ENCODE measurements around the gene BANK1. TPM values are rescaled to one million over a fixed set of nuclear protein-coding genes. Genes with fewer than 3 reads are reported as not detected.

The BANK1 gene
- polyA plus RNA-seq, 6 donors from 2014 or later: 473 to 679 (median 597) TPM

DNA sequence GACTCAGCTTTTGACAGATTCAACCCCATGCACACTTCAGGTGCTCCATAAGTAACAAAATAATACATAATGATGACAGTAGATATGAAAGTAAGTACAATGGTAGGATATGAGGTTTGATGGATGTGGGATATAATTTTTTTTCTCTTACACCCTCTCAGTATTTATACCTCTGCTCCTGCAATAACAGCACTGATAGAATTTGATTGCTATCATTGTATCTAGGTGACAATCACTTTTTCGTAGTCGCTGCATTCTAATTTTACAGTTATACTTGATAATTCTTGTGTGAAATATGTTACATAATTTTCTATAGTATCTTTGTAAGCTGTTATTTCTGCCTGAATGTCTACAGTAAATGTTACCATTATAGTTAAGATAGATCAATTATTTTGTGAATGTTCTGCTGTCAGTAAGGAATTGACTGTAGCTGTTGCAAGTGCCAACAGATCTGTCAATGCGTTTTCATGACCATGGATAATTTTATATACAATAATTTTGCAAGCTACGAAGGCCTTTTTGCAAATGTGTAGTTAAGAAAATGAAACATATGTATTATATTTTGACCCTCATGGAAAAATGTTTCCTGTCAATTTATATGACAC lies 128.9 kb downstream of the BANK1 start:
- Mint-ChIP-seq H3K36me3 (peaks cover 21 to 35% of the 10 kb centered on the region in 2 donors), H3K4me1 (peaks cover 17 to 23% (median 18%) of the 10 kb centered on the region in 3 donors), H3K27me3 (no peaks in the 10 kb centered on the region), H3K4me3 (no peak overlapping the region), H3K9me3 (peaks cover 0 to under 1% (median 0%) of the 10 kb centered on the region in 7 donors), H3K27ac (peak overlapping the region in 3 of 6 donors; percentile 13 to 74 (median 35))
- ATAC-seq (ENCODE audit: low read depth in 2 of 2) (no peak), DNase-seq (no peak)

DNA sequence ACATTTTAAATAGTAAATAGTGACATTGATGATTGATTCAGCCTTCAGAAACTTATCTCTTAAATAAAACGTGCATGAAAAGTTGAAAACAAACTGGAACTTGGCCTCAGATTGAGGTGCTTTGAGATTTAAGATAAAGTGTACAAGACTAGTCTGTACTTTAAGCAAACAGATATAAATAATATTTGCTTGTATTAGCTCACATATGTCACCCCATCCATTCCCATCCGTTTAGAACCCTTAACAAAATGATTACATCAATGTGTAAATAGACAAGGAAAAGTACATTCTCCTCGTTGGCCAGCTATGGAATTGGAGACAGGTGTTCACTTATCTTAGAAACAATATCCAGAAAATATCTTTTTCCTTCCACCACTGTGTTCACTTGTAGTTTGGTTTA lies 130.8 kb downstream of the BANK1 start:
- ATAC-seq (ENCODE audit: low read depth in 2 of 2) (no peak), DNase-seq (no peak)
- peaks cover 23 to 44% of the 10 kb centered on the region in 2 donors for H3K36me3 Mint-ChIP-seq
- no peaks in the 10 kb centered on the region for H3K27me3 Mint-ChIP-seq
- H3K4me3 Mint-ChIP-seq: no peak overlapping the region
- peak overlapping the region in 2 of 6 donors; percentile 22 to 27 for H3K27ac Mint-ChIP-seq
- peaks cover 0 to 4% (median 0%) of the 10 kb centered on the region in 7 donors for H3K9me3 Mint-ChIP-seq
- peaks cover 17 to 28% (median 18%) of the 10 kb centered on the region in 3 donors for H3K4me1 Mint-ChIP-seq

DNA sequence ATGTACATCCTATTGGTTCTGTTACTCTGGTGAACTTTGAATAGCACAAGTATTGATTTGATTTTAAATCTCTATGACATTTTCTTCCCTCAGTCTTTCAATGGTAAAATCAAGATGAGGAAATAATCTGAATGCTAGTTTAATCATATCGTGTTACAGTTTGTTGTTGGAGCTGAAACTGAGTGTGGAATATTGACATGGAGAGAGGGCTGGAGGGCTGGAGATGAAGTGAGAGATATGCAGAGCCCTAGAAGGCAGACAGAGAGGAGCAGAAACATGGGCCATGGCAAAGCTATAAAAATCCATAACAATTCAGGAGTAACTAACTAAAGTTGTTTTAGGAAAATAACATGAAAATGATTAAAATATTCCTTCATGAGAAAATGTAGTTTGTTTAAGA lies 141.1 kb downstream of the BANK1 start:
- H3K9me3 Mint-ChIP-seq: peaks cover 3 to 10% (median 7%) of the 10 kb centered on the region in 7 donors
- peaks cover 41 to 50% (median 41%) of the 10 kb centered on the region in 3 donors for H3K4me1 Mint-ChIP-seq
- H3K4me3 Mint-ChIP-seq: peak overlapping the region in 1 of 8 donors; percentile 38
- ATAC-seq (ENCODE audit: low read depth in 2 of 2) (no peak), DNase-seq (no peak)
- H3K36me3 Mint-ChIP-seq: peaks cover 44 to 59% of the 10 kb centered on the region in 2 donors
- H3K27me3 Mint-ChIP-seq: no peaks in the 10 kb centered on the region
- peak overlapping the region; percentile 3 to 90 (median 80) for H3K27ac Mint-ChIP-seq

DNA sequence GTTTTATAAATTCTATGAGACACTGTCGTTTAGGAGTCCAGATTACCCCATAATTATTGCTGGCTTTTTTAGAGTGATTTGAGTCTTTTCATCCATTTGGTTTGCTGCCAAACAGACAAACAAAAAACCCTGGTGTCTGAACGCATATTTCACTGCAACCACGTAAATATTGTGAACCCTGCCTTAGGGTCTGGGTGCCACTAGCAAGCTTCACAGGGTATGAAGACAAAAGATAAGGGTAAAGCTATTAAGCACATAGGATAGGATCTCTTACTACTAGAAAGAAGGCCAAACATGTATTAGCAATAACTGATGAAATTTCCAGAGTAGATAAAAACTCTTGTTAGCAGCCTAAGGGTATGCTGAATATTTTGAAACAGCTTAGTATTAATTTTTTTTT lies 143.3 kb downstream of the BANK1 start:
- peaks cover 32 to 39% (median 34%) of the 10 kb centered on the region in 3 donors for H3K4me1 Mint-ChIP-seq
- H3K36me3 Mint-ChIP-seq: peaks cover 40 to 62% of the 10 kb centered on the region in 2 donors
- DNase-seq (no peak), ATAC-seq (ENCODE audit: low read depth in 2 of 2) (no peak)
- peaks cover 0 to 13% (median 11%) of the 10 kb centered on the region in 7 donors for H3K9me3 Mint-ChIP-seq
- H3K27me3 Mint-ChIP-seq: no peaks in the 10 kb centered on the region
- H3K27ac Mint-ChIP-seq: peak overlapping the region in 3 of 6 donors; percentile 5 to 61 (median 17)
- no peak overlapping the region for H3K4me3 Mint-ChIP-seq

DNA sequence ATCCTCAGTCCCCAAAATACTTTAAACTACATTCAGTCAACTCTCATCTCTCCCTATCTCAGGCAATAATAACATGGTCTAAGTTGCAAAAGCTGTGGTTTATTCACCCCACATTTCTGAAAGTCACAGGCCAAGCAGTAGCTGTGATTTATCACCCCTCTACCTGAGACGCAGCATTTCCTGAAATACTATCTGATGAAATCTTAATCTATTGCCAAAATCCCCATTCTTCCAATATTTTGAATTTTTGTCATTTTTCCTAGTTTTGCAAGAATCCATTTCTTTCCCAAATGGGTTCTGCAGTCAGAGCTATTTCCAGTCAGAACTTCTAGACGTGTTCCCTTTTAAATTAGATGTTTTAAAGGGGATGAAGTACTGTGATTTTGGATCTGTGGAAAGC lies 148.3 kb downstream of the BANK1 start:
- Mint-ChIP-seq H3K27me3 (no peaks in the 10 kb centered on the region), H3K36me3 (peaks cover 54 to 82% of the 10 kb centered on the region in 2 donors), H3K9me3 (peaks cover 0 to 12% (median 11%) of the 10 kb centered on the region in 7 donors), H3K27ac (peak overlapping the region in 4 of 6 donors; percentile 4 to 46 (median 18)), H3K4me3 (no peak overlapping the region), H3K4me1 (peaks cover 38 to 54% (median 41%) of the 10 kb centered on the region in 3 donors)
- DNase-seq (no peak), ATAC-seq (ENCODE audit: low read depth in 2 of 2) (no peak)

DNA sequence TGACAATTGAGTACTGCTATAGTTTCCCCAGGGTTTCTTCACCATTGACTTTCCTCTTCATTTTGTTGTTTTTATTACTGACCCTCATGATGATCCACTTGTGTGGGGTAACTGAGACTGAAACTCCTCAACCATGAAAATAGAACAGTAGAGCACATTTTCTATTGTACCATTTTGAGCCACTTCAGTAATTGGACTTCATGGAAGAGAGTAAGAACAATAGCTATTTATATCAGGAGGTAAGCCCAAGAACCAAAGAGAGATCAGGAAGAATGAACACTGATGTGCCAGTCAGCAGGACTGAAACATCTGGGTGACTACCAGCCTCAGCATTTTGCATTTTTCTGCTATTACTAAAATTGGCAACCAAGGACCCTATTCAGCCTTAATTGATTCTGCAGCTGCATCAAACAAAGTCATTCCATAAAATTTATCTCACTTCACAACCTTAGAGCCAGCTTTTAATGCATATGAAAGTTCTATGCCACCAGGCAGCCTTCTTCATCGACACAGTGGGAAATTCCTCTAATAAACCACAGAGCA lies 151.4 kb downstream of the BANK1 start:
- Mint-ChIP-seq H3K27me3 (no peaks in the 10 kb centered on the region), H3K36me3 (peaks cover 49 to 76% of the 10 kb centered on the region in 2 donors), H3K4me3 (no peak overlapping the region), H3K4me1 (peaks cover 51 to 66% (median 60%) of the 10 kb centered on the region in 3 donors), H3K9me3 (peaks cover 0 to 7% (median 6%) of the 10 kb centered on the region in 7 donors), H3K27ac (peak overlapping the region in 4 of 6 donors; percentile 0 to 83 (median 59))
- ATAC-seq (ENCODE audit: low read depth in 2 of 2): no peak
- DNase-seq: no peak

DNA sequence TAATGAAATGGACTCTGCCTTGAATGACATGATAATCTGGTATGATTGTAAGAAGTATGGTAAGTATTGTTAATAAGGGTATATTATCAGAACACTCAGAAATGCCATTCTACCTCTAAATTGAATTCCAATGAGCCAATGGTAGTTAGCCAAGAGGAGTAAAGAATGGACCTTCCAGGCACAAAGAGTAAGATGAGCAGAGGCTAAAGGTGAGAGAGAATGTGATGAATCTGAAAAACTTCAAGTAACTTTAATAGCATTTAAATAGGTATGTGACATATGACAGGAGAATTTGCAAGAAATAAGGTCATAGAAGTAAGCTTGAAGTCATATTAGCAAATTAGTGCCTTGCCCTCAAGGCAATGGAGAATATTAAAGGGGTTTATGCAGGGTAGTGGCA lies 152.4 kb downstream of the BANK1 start:
- Mint-ChIP-seq H3K9me3 (no peaks in the 10 kb centered on the region), H3K4me3 (no peak overlapping the region), H3K27me3 (no peaks in the 10 kb centered on the region), H3K36me3 (peaks cover 41 to 73% of the 10 kb centered on the region in 2 donors), H3K27ac (peak overlapping the region in 4 of 6 donors; percentile 3 to 79 (median 40)), H3K4me1 (peaks cover 48 to 71% (median 66%) of the 10 kb centered on the region in 3 donors)
- ATAC-seq (ENCODE audit: low read depth in 2 of 2): no peak
- DNase-seq: no peak

DNA sequence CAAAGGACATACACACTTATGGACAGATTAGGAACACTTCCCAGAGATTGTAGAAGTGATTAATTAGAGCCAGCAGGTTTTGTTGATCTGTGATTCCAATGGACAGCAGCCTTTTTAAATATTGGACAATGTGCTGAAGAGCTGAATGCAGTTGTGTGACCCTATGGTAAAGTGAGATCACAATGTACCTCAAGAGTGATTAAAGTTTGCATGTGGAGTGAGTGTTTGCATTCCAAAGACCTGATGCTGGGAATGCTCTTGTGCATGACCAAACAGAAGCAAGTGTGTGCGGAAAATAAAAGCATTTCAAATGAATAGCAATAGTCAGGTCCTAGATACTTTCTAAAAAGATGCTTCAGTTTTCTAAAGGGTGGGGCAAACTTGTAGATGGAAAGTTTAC lies 154.1 kb downstream of the BANK1 start:
- Mint-ChIP-seq H3K36me3 (peaks cover 41 to 72% of the 10 kb centered on the region in 2 donors), H3K27ac (peak overlapping the region in 4 of 6 donors; percentile 4 to 72 (median 22))
- no peak for ATAC-seq (ENCODE audit: low read depth in 2 of 2)

DNA sequence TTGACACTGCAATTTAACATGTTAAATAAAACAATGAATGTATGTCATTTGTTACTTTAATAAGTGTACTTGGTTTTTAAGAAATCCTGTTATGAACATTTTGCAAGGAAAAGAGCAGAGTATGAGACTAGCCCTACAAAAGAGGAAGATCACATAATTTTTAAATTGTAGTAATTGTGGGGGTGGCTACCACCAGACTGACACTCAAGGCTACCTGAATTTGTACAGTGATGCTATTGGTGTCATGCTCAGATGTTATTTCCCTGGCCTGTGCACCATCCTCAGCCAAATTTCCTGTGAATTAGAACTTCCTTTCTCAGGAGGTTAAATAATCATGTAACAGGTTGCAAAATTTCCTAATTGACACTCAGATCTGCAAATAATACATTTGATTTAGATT lies 157.5 kb downstream of the BANK1 start:
- peak overlapping the region in 5 of 6 donors; percentile 35 to 78 (median 60) for H3K27ac Mint-ChIP-seq
- no peaks in the 10 kb centered on the region for H3K9me3 Mint-ChIP-seq
- ATAC-seq (ENCODE audit: low read depth in 2 of 2) (no peak), DNase-seq (no peak)
- H3K27me3 Mint-ChIP-seq: no peaks in the 10 kb centered on the region
- peaks cover 17 to 52% of the 10 kb centered on the region in 2 donors for H3K36me3 Mint-ChIP-seq
- H3K4me3 Mint-ChIP-seq: no peak overlapping the region
- H3K4me1 Mint-ChIP-seq: peaks cover 27 to 51% (median 47%) of the 10 kb centered on the region in 3 donors

More for the DNA sequence above, 154.1 kb downstream of the BANK1 start:
- no peak for DNase-seq
- Mint-ChIP-seq H3K4me3 (peak overlapping the region in 1 of 8 donors; percentile 1), H3K9me3 (no peaks in the 10 kb centered on the region), H3K27me3 (no peaks in the 10 kb centered on the region), H3K4me1 (peaks cover 44 to 70% (median 65%) of the 10 kb centered on the region in 3 donors)

DNA sequence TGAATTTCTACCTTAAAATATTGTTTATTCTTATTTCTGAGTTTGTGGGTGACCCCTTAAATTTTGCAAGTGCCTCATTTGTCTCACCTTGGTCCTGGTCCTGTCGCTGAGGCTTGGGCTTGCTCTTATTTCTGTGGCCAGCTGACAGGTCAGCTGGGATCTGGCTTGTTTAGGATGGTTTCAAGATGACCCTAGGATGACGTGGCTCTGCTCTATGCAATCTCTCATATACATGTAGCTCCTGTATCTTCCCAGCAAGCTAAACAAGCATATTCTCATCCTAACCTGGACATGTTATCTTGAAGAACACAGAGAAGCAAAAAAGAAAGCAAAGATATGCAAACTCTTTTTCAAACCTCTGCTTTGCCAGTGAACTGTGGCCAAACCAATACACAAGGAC lies 158.4 kb downstream of the BANK1 start:
- Mint-ChIP-seq H3K36me3 (peaks cover 14 to 49% of the 10 kb centered on the region in 2 donors), H3K27me3 (no peaks in the 10 kb centered on the region), H3K9me3 (no peaks in the 10 kb centered on the region), H3K4me3 (no peak overlapping the region), H3K27ac (peak overlapping the region in 4 of 6 donors; percentile 36 to 79 (median 68)), H3K4me1 (peaks cover 22 to 48% (median 45%) of the 10 kb centered on the region in 3 donors)
- ATAC-seq (ENCODE audit: low read depth in 2 of 2) (no peak), DNase-seq (no peak)

DNA sequence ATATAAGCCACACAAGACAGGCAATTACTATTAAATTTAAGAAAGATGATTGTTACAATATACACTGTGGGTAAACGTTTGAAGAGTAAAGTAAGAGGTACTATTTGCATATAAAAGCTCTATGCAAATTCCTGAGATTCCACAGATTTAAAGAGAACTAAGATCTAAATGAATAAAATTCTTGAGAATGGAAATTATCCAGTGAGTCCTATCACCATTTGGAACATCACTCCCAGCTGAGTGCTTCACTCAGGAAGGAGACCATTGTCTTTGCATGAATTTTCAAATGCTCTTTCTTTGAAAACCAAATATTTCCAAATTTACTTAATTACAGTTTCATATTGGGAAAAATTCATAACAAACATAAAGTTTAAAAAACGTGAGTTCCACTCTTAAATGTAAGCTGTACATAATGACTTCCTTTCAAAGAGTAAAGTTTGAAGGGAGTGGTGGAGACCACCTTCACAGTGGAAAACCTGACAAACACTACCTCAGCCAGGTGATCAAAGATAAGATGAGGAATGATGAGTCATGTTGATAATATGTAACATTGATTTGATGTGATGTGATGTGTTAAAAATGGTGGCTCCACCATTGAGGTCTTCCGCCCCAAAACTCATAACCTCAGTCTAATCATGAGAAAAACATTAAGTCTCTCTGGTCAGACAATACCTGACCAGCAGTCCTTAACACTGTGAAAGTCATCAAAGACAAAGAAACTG lies 159.9 kb downstream of the BANK1 start:
- Mint-ChIP-seq H3K36me3 (peaks cover 14 to 52% of the 10 kb centered on the region in 2 donors), H3K4me1 (peaks cover 28 to 55% (median 50%) of the 10 kb centered on the region in 3 donors), H3K27ac (peak overlapping the region in 5 of 6 donors; percentile 49 to 81 (median 56)), H3K9me3 (no peaks in the 10 kb centered on the region), H3K27me3 (no peaks in the 10 kb centered on the region), H3K4me3 (peak overlapping the region in 1 of 8 donors; percentile 27)
- DNase-seq: no peak
- ATAC-seq (ENCODE audit: low read depth in 2 of 2): no peak

DNA sequence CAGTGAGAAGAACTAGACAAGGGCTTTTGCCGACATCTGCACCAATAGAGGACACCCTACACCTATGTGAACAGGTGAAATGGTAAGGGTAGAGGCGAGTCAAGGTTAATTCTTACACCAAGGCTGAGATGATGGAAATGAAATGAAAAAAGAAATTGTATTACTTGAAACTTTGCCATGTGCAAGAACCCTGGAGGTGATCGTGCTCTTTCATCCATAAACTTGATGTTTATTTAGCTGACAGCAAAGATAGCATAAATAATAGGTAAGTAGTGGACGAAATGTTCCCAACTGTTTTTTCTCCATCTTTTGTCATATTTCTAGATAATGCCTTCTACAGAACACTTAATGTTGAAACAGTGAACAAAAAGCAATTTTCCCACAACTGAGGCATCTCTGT lies 162.5 kb downstream of the BANK1 start:
- ATAC-seq (ENCODE audit: low read depth in 2 of 2): no peak
- H3K36me3 Mint-ChIP-seq: peaks cover 14 to 53% of the 10 kb centered on the region in 2 donors
- H3K27me3 Mint-ChIP-seq: no peaks in the 10 kb centered on the region
- H3K9me3 Mint-ChIP-seq: no peaks in the 10 kb centered on the region
- peaks cover 28 to 45% (median 42%) of the 10 kb centered on the region in 3 donors for H3K4me1 Mint-ChIP-seq
- no peak for DNase-seq
- H3K4me3 Mint-ChIP-seq: no peak overlapping the region
- H3K27ac Mint-ChIP-seq: peak overlapping the region in 3 of 6 donors; percentile 25 to 80 (median 39)

DNA sequence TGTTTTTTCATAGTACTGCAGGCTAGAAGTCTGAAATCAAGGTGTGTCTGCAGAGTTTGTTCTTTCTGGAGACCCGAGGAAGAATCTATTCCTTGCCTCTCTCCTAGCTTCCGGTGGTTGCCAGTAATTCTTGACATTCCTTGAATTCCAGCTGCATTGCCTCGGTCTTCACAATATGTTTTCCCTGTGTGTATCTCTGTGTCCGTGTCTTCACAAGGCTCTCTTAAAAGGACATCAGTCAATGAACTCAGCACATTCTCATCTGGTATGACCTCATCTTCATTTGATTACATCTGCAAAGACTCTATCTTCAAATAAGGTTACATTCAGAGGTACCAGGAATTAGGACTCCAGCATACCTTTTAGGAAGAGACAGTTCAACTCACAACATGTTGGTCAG lies 163.4 kb downstream of the BANK1 start:
- no peak for ATAC-seq (ENCODE audit: low read depth in 2 of 2)
- H3K9me3 Mint-ChIP-seq: no peaks in the 10 kb centered on the region
- H3K4me1 Mint-ChIP-seq: peaks cover 30 to 40% (median 38%) of the 10 kb centered on the region in 3 donors
- peak overlapping the region in 5 of 6 donors; percentile 24 to 91 (median 81) for H3K27ac Mint-ChIP-seq
- H3K27me3 Mint-ChIP-seq: no peaks in the 10 kb centered on the region
- H3K36me3 Mint-ChIP-seq: peaks cover 21 to 52% of the 10 kb centered on the region in 2 donors
- no peak overlapping the region for H3K4me3 Mint-ChIP-seq
- no peak for DNase-seq
